ENCODE results near the gene PTCH1.
A peak's percentile ranks its signal among the peaks of the same experiment; 100 is the strongest.

PTCH1 gene

GRCh38 chr9:95516221-95516733 lies 494 bp downstream of the PTCH1 start:
- Histone ChIP-seq H4K8ac (ENCODE audit: low read depth, low read length) (no peak overlapping the region), H2BK15ac (replicated peaks; ENCODE audit: low read depth) (no peak overlapping the region), H3K27ac (ENCODE audit: low read depth, low read length) (no peak overlapping the region), H3K4me2 (ENCODE audit: low read length) (peak overlapping the region; percentile 96), H3K27me3 (ENCODE audit: insufficient read depth, low read length, poor library complexity) (peaks cover 28% of the 10 kb centered on the region), H2BK120ac (ENCODE audit: low read depth, low read length) (no peak overlapping the region), H3K4me3 (ENCODE audit: low read length) (peak overlapping the region; percentile 38), H3K18ac (ENCODE audit: low read length) (peak overlapping the region; percentile 45), H2BK5ac (ENCODE audit: low read length) (no peak overlapping the region), H3K9ac (ENCODE audit: low read length) (peak overlapping the region; percentile 58), H3K4ac (ENCODE audit: low read depth, low read length) (no peak overlapping the region), H2AK5ac (ENCODE audit: low read length) (no peak overlapping the region), H3K4me1 (ENCODE audit: control insufficient read depth, low read depth, low read length) (peaks cover 16% of the 10 kb centered on the region), H3K79me1 (ENCODE audit: low read length) (no peaks in the 10 kb centered on the region), H3K56ac (ENCODE audit: low read length) (peak overlapping the region; percentile 74), H3K23ac (ENCODE audit: low read length) (no peak overlapping the region), H4K5ac (ENCODE audit: low read length) (no peak overlapping the region), H3K36me3 (ENCODE audit: control insufficient read depth, insufficient read depth, low read length) (no peaks in the 10 kb centered on the region), H3K79me2 (ENCODE audit: control insufficient read depth, insufficient read depth, low read length) (no peaks in the 10 kb centered on the region)
- WGBS (ENCODE audit: extremely low coverage, insufficient coverage, low lambda C conversion rate): no CpG with 5 or more reads among the region's 69 CpGs
- no peak for DNase-seq

- no peak overlapping the region for H4K5ac ChIP-seq (ENCODE audit: low read length)
- H3K4me3 ChIP-seq (ENCODE audit: low read length): peak overlapping the region; percentile 25
- no peak overlapping the region for H2BK120ac ChIP-seq (ENCODE audit: low read depth, low read length)
- H3K4me1 ChIP-seq (ENCODE audit: control insufficient read depth, low read depth, low read length): peaks cover 16% of the 10 kb centered on the region
- no peaks in the 10 kb centered on the region for H3K79me2 ChIP-seq (ENCODE audit: control insufficient read depth, insufficient read depth, low read length)
- peak overlapping the region; percentile 96 for H3K4me2 ChIP-seq (ENCODE audit: low read length)
- H3K23ac ChIP-seq (ENCODE audit: low read length): no peak overlapping the region
- H2BK15ac ChIP-seq (replicated peaks; ENCODE audit: low read depth): no peak overlapping the region
- DNase-seq: peak; percentile 55
- H3K56ac ChIP-seq (ENCODE audit: low read length): peak overlapping the region; percentile 74
- H4K8ac ChIP-seq (ENCODE audit: low read depth, low read length): no peak overlapping the region
- H3K9ac ChIP-seq (ENCODE audit: low read length): peak overlapping the region; percentile 60
- H3K27me3 ChIP-seq (ENCODE audit: insufficient read depth, low read length, poor library complexity): peaks cover 28% of the 10 kb centered on the region
- H2AK5ac ChIP-seq (ENCODE audit: low read length): no peak overlapping the region
- no peaks in the 10 kb centered on the region for H3K36me3 ChIP-seq (ENCODE audit: control insufficient read depth, insufficient read depth, low read length)
- no CpG with 5 or more reads among the region's 48 CpGs for WGBS (ENCODE audit: extremely low coverage, insufficient coverage, low lambda C conversion rate)
- H3K27ac ChIP-seq (ENCODE audit: low read depth, low read length): no peak overlapping the region
- no peak overlapping the region for H2BK5ac ChIP-seq (ENCODE audit: low read length)
- no peaks in the 10 kb centered on the region for H3K79me1 ChIP-seq (ENCODE audit: low read length)
- peak overlapping the region; percentile 45 for H3K18ac ChIP-seq (ENCODE audit: low read length)
- no peak overlapping the region for H3K4ac ChIP-seq (ENCODE audit: low read depth, low read length)
Measured at GRCh38 chr9:95515272-95516113, 1.3 kb downstream of the PTCH1 start.

DNA sequence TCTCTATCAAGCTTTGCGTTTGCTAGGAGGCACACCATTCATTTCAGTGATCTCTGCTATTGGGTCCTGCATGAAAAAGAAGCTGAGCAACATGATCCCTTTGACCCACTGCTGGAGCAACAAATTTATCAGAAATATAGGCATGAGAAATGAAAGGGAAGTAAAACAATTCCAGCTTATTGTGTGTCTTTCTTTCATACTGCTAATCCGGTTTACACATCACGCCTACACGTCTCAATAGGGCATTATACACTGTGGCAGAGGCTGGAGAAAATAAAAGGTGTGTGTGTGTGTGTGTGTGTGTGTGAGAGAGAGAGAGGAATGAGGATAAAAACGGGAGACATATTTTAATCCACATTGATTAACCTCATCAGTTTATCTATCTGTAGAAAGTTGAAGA lies 2.4 kb downstream of the PTCH1 start:
- no peak overlapping the region for H3K4me3 ChIP-seq (ENCODE audit: low read length)
- H3K4ac ChIP-seq (ENCODE audit: low read depth, low read length): no peak overlapping the region
- H3K27me3 ChIP-seq (ENCODE audit: insufficient read depth, low read length, poor library complexity): peaks cover 28% of the 10 kb centered on the region
- H3K4me1 ChIP-seq (ENCODE audit: control insufficient read depth, low read depth, low read length): peaks cover 16% of the 10 kb centered on the region
- H2BK15ac ChIP-seq (replicated peaks; ENCODE audit: low read depth): no peak overlapping the region
- DNase-seq: no peak
- no peaks in the 10 kb centered on the region for H3K79me2 ChIP-seq (ENCODE audit: control insufficient read depth, insufficient read depth, low read length)
- H4K5ac ChIP-seq (ENCODE audit: low read length): no peak overlapping the region
- no peak overlapping the region for H4K8ac ChIP-seq (ENCODE audit: low read depth, low read length)
- no peak overlapping the region for H2AK5ac ChIP-seq (ENCODE audit: low read length)
- H2BK120ac ChIP-seq (ENCODE audit: low read depth, low read length): no peak overlapping the region
- no peak overlapping the region for H3K56ac ChIP-seq (ENCODE audit: low read length)
- no peak overlapping the region for H2BK5ac ChIP-seq (ENCODE audit: low read length)
- no CpG with 5 or more reads among the region's 5 CpGs for WGBS (ENCODE audit: extremely low coverage, insufficient coverage, low lambda C conversion rate)
- no peaks in the 10 kb centered on the region for H3K79me1 ChIP-seq (ENCODE audit: low read length)
- H3K9ac ChIP-seq (ENCODE audit: low read length): no peak overlapping the region
- no peak overlapping the region for H3K23ac ChIP-seq (ENCODE audit: low read length)
- H3K36me3 ChIP-seq (ENCODE audit: control insufficient read depth, insufficient read depth, low read length): no peaks in the 10 kb centered on the region
- no peak overlapping the region for H3K4me2 ChIP-seq (ENCODE audit: low read length)
- no peak overlapping the region for H3K18ac ChIP-seq (ENCODE audit: low read length)
- no peak overlapping the region for H3K27ac ChIP-seq (ENCODE audit: low read depth, low read length)

DNA sequence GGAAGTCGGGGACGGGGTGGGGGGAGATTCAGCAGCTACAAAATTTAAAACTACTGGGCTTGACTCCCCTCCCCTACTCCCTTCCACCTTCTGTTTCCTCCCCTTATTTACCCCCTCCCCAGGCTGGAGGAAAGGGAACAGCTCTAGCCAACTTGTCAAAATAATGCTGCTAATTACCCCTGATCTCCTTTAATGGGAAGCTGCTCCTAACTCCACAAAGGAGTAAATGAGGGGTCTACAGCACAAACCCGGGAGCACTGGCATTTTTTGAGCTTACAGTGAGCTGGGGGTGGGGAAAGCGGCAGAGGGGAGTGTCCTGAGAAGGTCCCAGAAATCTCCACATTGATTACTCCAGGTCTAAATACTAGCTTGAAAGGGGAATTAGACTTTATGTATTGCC lies 3.1 kb downstream of the PTCH1 start:
- Histone ChIP-seq H3K27me3 (ENCODE audit: insufficient read depth, low read length, poor library complexity) (peaks cover 27% of the 10 kb centered on the region), H3K79me1 (ENCODE audit: low read length) (no peaks in the 10 kb centered on the region), H3K9ac (ENCODE audit: low read length) (no peak overlapping the region), H3K4me3 (ENCODE audit: low read length) (no peak overlapping the region), H4K5ac (ENCODE audit: low read length) (no peak overlapping the region), H2BK5ac (ENCODE audit: low read length) (no peak overlapping the region), H3K56ac (ENCODE audit: low read length) (no peak overlapping the region), H3K4me2 (ENCODE audit: low read length) (peak overlapping the region; percentile 11), H3K4me1 (ENCODE audit: control insufficient read depth, low read depth, low read length) (peaks cover 16% of the 10 kb centered on the region), H2BK120ac (ENCODE audit: low read depth, low read length) (no peak overlapping the region), H3K23ac (ENCODE audit: low read length) (no peak overlapping the region), H2BK15ac (replicated peaks; ENCODE audit: low read depth) (no peak overlapping the region), H3K79me2 (ENCODE audit: control insufficient read depth, insufficient read depth, low read length) (no peaks in the 10 kb centered on the region), H3K36me3 (ENCODE audit: control insufficient read depth, insufficient read depth, low read length) (no peaks in the 10 kb centered on the region), H3K4ac (ENCODE audit: low read depth, low read length) (no peak overlapping the region), H3K27ac (ENCODE audit: low read depth, low read length) (no peak overlapping the region), H4K8ac (ENCODE audit: low read depth, low read length) (no peak overlapping the region), H2AK5ac (ENCODE audit: low read length) (no peak overlapping the region), H3K18ac (ENCODE audit: low read length) (no peak overlapping the region)
- peak; percentile 19 for DNase-seq
- no CpG with 5 or more reads among the region's 4 CpGs for WGBS (ENCODE audit: extremely low coverage, insufficient coverage, low lambda C conversion rate)

DNA sequence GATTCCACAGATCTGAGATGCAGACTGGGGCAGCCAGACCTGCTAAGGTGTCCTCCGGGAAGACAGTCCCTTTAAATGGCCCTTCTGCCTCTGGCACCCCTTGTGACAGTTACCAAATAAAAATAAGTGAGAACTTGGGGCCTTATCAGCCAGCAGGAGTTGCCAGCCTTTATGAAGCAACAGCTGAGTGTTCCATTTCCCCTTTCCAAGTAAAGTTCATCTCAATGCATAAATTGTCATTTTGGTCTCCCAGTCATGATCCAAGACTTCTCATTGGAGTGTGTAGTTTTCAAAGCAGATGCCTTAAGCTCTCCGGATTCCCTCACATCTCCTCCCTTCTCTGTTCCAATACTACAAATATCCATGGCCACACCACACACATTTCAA lies 4.1 kb downstream of the PTCH1 start:
- no peak overlapping the region for H2AK5ac ChIP-seq (ENCODE audit: low read length)

More for the DNA sequence above, 4.1 kb downstream of the PTCH1 start:
- no peak for DNase-seq
- Histone ChIP-seq H3K4me1 (ENCODE audit: control insufficient read depth, low read depth, low read length) (peaks cover 16% of the 10 kb centered on the region), H3K27ac (ENCODE audit: low read depth, low read length) (no peak overlapping the region), H3K4me3 (ENCODE audit: low read length) (no peak overlapping the region), H3K56ac (ENCODE audit: low read length) (peak overlapping the region; percentile 93), H3K79me1 (ENCODE audit: low read length) (no peaks in the 10 kb centered on the region), H3K23ac (ENCODE audit: low read length) (no peak overlapping the region), H3K4ac (ENCODE audit: low read depth, low read length) (no peak overlapping the region), H3K36me3 (ENCODE audit: control insufficient read depth, insufficient read depth, low read length) (no peaks in the 10 kb centered on the region), H3K9ac (ENCODE audit: low read length) (peak overlapping the region; percentile 90), H4K8ac (ENCODE audit: low read depth, low read length) (no peak overlapping the region), H3K79me2 (ENCODE audit: control insufficient read depth, insufficient read depth, low read length) (no peaks in the 10 kb centered on the region), H2BK120ac (ENCODE audit: low read depth, low read length) (no peak overlapping the region), H4K5ac (ENCODE audit: low read length) (no peak overlapping the region), H3K18ac (ENCODE audit: low read length) (no peak overlapping the region), H2BK15ac (replicated peaks; ENCODE audit: low read depth) (no peak overlapping the region), H2BK5ac (ENCODE audit: low read length) (no peak overlapping the region), H3K27me3 (ENCODE audit: insufficient read depth, low read length, poor library complexity) (peaks cover 24% of the 10 kb centered on the region), H3K4me2 (ENCODE audit: low read length) (peak overlapping the region; percentile 92)
- WGBS (ENCODE audit: extremely low coverage, insufficient coverage, low lambda C conversion rate): no CpG with 5 or more reads among the region's 2 CpGs

All from mesendoderm (in vitro differentiated cells).